ENCODE measurements around the gene KCNMB2.

DNA sequence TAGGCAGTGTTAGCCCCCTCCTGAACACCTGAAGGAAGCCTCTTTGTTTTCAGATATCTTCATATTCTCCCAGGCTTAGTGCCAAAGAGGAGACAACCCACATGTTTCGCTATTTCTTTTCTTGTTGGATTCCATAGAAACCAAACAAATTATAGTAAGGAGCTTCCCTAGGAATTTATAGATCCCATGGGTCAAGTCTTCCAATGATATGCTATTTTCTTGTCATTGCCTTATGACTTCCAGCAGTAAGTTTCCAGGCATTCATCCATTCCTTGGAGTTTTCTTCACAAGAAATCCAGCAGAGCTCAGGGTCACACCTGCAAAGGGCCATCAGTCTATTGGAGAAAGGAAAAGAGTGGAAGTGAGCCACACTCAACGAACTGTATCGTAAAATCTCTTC, 9.9 kb upstream of the KCNMB2 start:
- TF ChIP-seq, protein P1, sequence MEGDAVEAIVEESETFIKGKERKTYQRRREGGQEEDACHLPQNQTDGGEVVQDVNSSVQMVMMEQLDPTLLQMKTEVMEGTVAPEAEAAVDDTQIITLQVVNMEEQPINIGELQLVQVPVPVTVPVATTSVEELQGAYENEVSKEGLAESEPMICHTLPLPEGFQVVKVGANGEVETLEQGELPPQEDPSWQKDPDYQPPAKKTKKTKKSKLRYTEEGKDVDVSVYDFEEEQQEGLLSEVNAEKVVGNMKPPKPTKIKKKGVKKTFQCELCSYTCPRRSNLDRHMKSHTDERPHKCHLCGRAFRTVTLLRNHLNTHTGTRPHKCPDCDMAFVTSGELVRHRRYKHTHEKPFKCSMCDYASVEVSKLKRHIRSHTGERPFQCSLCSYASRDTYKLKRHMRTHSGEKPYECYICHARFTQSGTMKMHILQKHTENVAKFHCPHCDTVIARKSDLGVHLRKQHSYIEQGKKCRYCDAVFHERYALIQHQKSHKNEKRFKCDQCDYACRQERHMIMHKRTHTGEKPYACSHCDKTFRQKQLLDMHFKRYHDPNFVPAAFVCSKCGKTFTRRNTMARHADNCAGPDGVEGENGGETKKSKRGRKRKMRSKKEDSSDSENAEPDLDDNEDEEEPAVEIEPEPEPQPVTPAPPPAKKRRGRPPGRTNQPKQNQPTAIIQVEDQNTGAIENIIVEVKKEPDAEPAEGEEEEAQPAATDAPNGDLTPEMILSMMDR (IDR thresholded peaks at IDR 0.05; ENCODE audit: low read depth, low read length, poor library complexity, severe bottlenecking) = no peak
- no peak for TF ChIP-seq EZH2phosphoT487 (IDR thresholded peaks at IDR 0.05; ENCODE audit: borderline replicate concordance, low read length)

All from DOHH2 (cell line).